ENCODE data around the gene RAB7B. TPM values are rescaled to one million over a fixed set of nuclear protein-coding genes. Genes with fewer than 3 reads are reported as not detected.

RAB7B gene
- total RNA-seq, 2 donors from 2014 or later = not detected

- ATAC-seq (replicated peaks) = no peak
- Mint-ChIP-seq H3K27ac (no peak overlapping the region), H3K27me3 (peaks cover 10% of the 10 kb centered on the region), H3K4me1 (peaks cover 4% of the 10 kb centered on the region), H3K9me3 (no peaks in the 10 kb centered on the region), H3K36me3 (ENCODE audit: low read depth) (no peaks in the 10 kb centered on the region), H3K4me3 (no peak overlapping the region)
These were observed 29.4 kb upstream of the RAB7B start for GRCh38 chr1:206032380-206033140.

DNA sequence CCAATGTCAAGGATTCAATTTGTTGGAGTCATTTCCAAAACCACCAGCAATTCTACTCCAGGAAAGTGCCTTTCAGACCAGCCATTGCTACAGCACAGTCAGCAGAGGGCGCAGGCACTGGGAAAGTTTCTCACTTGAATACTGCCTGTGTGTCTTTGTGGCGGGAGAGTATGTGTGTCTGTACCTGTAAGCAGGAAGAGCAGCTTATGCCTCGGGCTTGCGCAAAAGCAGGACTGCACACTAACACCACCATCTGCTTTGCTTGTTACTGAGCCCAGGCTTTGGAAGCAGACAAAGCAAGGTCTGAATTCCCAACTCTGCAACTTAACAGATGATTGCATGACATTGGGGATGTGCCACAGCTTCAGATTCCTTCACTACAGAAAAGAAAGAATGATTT, 27.5 kb upstream of the RAB7B start:
- peaks cover 4% of the 10 kb centered on the region for H3K4me1 Mint-ChIP-seq
- no peak overlapping the region for H3K4me3 Mint-ChIP-seq
- no peaks in the 10 kb centered on the region for H3K36me3 Mint-ChIP-seq (ENCODE audit: low read depth)
- no peak overlapping the region for H3K27ac Mint-ChIP-seq
- H3K9me3 Mint-ChIP-seq = no peaks in the 10 kb centered on the region
- H3K27me3 Mint-ChIP-seq = peaks cover 10% of the 10 kb centered on the region
- ATAC-seq (replicated peaks) = peak; percentile 97

DNA sequence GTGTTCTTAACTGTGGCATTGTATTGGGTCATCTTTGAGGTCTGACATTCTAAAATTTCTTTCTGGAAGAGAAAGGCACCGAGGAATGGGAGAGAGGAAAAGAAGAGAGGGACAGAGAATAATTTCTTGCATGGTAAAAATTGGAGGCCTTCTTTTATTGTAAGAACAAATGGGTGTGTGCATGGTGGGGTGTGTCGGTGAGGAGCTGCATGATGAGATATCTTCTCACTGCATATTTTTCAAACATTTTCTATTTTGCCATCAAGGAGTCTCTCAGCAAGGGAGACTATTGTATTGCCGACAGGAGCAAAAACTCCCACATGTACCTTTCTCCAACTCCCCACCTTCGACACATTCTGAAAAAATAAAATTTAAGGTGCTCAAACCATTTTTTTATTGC, 27.0 kb upstream of the RAB7B start:
- Mint-ChIP-seq H3K4me1 (peaks cover 4% of the 10 kb centered on the region), H3K4me3 (no peak overlapping the region), H3K27me3 (peaks cover 10% of the 10 kb centered on the region), H3K36me3 (ENCODE audit: low read depth) (no peaks in the 10 kb centered on the region), H3K9me3 (no peaks in the 10 kb centered on the region), H3K27ac (no peak overlapping the region)
- ATAC-seq (replicated peaks) = no peak

- ATAC-seq (replicated peaks) = no peak
- H3K27me3 Mint-ChIP-seq = peaks cover 10% of the 10 kb centered on the region
- H3K9me3 Mint-ChIP-seq = no peaks in the 10 kb centered on the region
- H3K27ac Mint-ChIP-seq = no peak overlapping the region
- H3K4me1 Mint-ChIP-seq = no peaks in the 10 kb centered on the region
- H3K36me3 Mint-ChIP-seq (ENCODE audit: low read depth) = no peaks in the 10 kb centered on the region
- H3K4me3 Mint-ChIP-seq = no peak overlapping the region
These were observed 26.3 kb upstream of the RAB7B start for GRCh38 chr1:206029484-206029883.

GRCh38 chr1:206025283-206025820, 22.2 kb upstream of the RAB7B start:
- Mint-ChIP-seq H3K27me3 (peaks cover 24% of the 10 kb centered on the region), H3K4me3 (no peak overlapping the region), H3K36me3 (ENCODE audit: low read depth) (no peaks in the 10 kb centered on the region), H3K4me1 (no peaks in the 10 kb centered on the region), H3K9me3 (no peaks in the 10 kb centered on the region), H3K27ac (no peak overlapping the region)
- ATAC-seq (replicated peaks) = no peak

DNA sequence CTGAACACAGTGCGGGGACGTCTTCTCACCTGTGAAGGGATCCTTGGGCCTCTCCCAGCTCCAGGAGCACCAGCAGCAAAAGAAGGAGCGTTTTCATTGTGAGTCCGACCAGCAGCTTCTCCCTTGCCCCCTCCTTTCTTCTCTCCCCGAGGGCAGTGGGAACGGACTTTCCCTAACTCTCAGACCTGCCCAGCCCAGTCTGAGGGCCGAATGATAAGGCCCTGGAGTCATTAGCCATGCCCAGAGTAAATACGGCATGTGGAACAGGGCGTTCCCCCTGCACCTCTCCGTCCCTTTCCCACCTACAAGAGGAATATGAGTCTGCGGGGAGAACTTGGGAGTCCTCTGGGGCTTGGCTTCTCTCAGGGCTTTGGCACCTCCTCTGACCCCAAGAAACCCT, 20.5 kb upstream of the RAB7B start, which contains the start of gene CTSE:
Gene CTSE, minus strand, starts transcription at position 201 of the 400 bp plus-strand sequence. Its CDS starts 104 bp downstream, at position 97.
- no peaks in the 10 kb centered on the region for H3K4me1 Mint-ChIP-seq
- peaks cover 21% of the 10 kb centered on the region for H3K27me3 Mint-ChIP-seq
- H3K36me3 Mint-ChIP-seq (ENCODE audit: low read depth) = no peaks in the 10 kb centered on the region
- ATAC-seq (replicated peaks) = no peak
- H3K9me3 Mint-ChIP-seq = no peaks in the 10 kb centered on the region
- H3K27ac Mint-ChIP-seq = no peak within 1 kb of the TSS
- no peak within 1 kb of the TSS for H3K4me3 Mint-ChIP-seq

DNA sequence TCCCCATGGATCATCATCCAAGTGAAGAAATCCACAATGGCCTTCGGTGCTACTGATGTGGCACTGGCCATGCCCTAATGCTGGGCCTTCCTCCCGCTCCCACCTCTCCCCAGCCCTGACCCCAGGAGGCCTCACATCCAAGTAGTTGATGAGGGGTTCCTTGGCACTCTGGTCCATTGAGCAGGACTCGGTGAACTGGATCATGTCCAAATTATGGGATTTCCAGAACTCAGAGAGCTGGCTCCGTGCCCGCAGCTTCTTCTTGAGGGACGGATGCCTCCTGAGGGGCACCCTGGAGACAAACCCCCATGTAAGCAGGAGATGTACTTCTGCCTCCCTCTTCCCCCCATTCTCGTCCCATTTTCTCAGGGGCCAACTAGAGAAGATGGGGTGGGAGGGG, 19.6 kb upstream of the RAB7B start:
- Mint-ChIP-seq H3K4me3 (no peak overlapping the region), H3K9me3 (no peaks in the 10 kb centered on the region), H3K27ac (no peak overlapping the region), H3K36me3 (ENCODE audit: low read depth) (no peaks in the 10 kb centered on the region), H3K27me3 (peaks cover 16% of the 10 kb centered on the region), H3K4me1 (no peaks in the 10 kb centered on the region)
- ATAC-seq (replicated peaks) = no peak

- Mint-ChIP-seq H3K36me3 (ENCODE audit: low read depth) (no peaks in the 10 kb centered on the region), H3K4me1 (no peaks in the 10 kb centered on the region), H3K9me3 (no peaks in the 10 kb centered on the region), H3K27me3 (peaks cover 16% of the 10 kb centered on the region), H3K4me3 (no peak overlapping the region), H3K27ac (no peak overlapping the region)
- no peak for ATAC-seq (replicated peaks)
These were observed 18.6 kb upstream of the RAB7B start for GRCh38 chr1:206021626-206022365.

GRCh38 chr1:206021008-206021625, 17.9 kb upstream of the RAB7B start:
- Mint-ChIP-seq H3K27ac (no peak overlapping the region), H3K27me3 (peaks cover 16% of the 10 kb centered on the region), H3K4me1 (no peaks in the 10 kb centered on the region), H3K4me3 (no peak overlapping the region), H3K9me3 (no peaks in the 10 kb centered on the region), H3K36me3 (ENCODE audit: low read depth) (no peaks in the 10 kb centered on the region)
- ATAC-seq (replicated peaks) = no peak

DNA sequence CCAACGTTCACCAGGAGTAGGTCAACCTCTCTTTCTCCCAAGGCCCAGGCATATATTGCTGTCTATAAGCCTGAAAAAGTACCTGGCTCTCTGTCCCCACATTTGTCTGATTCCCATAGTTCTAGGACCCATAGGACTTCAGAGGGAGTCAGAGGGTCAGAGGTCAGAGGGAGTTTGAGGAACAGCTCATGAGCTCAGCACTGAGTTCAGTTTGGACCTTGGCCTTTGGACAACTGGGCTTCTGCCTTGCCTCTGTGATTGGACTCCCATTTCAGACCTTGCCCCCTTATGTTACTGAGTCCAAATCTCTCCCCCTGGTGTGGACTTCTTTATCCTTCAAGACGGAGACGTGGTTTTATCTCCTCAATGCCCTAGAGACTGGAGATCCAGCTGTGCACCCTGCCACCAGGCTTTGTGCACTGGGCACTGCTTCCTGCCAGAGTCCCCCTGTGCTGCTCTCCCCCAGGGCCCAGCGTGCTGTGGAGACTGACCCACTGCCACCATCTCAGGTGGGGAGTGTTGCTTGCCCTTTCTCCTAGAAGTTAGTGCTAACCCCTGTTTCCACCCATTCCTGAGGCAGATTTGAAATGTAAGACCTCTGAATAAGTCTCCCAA, 17.3 kb upstream of the RAB7B start:
- Mint-ChIP-seq H3K27ac (no peak overlapping the region), H3K4me3 (no peak overlapping the region)
- ATAC-seq (replicated peaks) = no peak

DNA sequence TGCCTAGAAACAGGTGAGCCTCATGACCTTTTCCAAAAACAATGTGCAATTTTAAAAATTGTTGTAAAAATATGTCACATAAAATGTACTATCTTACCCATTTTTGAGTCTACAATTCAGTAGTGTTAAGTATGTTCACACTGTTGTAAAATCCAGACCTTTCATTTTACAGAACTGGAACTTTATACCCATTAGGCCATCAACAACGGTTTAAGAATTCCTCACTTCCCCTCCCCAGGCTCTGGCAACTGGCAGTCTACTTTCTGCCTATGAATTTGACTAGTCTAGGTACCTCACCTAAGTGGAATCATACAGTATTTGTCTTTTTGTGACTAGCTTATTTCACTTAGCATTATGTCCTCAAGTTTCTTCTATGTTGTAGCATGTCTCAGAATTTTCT, 11.9 kb upstream of the RAB7B start:
- no peak for ATAC-seq (replicated peaks)
- no peak overlapping the region for H3K27ac Mint-ChIP-seq
- no peaks in the 10 kb centered on the region for H3K27me3 Mint-ChIP-seq
- peaks cover 22% of the 10 kb centered on the region for H3K4me1 Mint-ChIP-seq
- no peaks in the 10 kb centered on the region for H3K9me3 Mint-ChIP-seq
- H3K4me3 Mint-ChIP-seq = no peak overlapping the region
- H3K36me3 Mint-ChIP-seq (ENCODE audit: low read depth) = no peaks in the 10 kb centered on the region

More for the DNA sequence above, 17.3 kb upstream of the RAB7B start:
- H3K27me3 Mint-ChIP-seq = peaks cover 16% of the 10 kb centered on the region
- H3K9me3 Mint-ChIP-seq = no peaks in the 10 kb centered on the region
- no peaks in the 10 kb centered on the region for H3K36me3 Mint-ChIP-seq (ENCODE audit: low read depth)
- no peaks in the 10 kb centered on the region for H3K4me1 Mint-ChIP-seq

GRCh38 chr1:206014601-206015000, 11.4 kb upstream of the RAB7B start:
- H3K36me3 Mint-ChIP-seq (ENCODE audit: low read depth) = no peaks in the 10 kb centered on the region
- H3K4me1 Mint-ChIP-seq = peaks cover 22% of the 10 kb centered on the region
- H3K4me3 Mint-ChIP-seq = no peak overlapping the region
- H3K27ac Mint-ChIP-seq = no peak overlapping the region
- no peaks in the 10 kb centered on the region for H3K9me3 Mint-ChIP-seq
- H3K27me3 Mint-ChIP-seq = no peaks in the 10 kb centered on the region
- no peak for ATAC-seq (replicated peaks)

- ATAC-seq (replicated peaks) = no peak
- Mint-ChIP-seq H3K27me3 (no peaks in the 10 kb centered on the region), H3K4me3 (no peak overlapping the region), H3K27ac (no peak overlapping the region), H3K36me3 (ENCODE audit: low read depth) (no peaks in the 10 kb centered on the region), H3K9me3 (no peaks in the 10 kb centered on the region), H3K4me1 (peaks cover 22% of the 10 kb centered on the region)
These were observed 10.0 kb upstream of the RAB7B start for GRCh38 chr1:206013026-206013795.

All from activated T-helper 17 cell treated with anti-CD3 and anti-CD28 coated beads, Interleukin-2, amount 50 U/mL, for 72 hours (primary cell).